ENCODE measurements around the gene NWD2. TPM values are rescaled to one million over a fixed set of nuclear protein-coding genes. Genes with fewer than 3 reads are reported as not detected.
A peak's percentile ranks its signal among the peaks of the same experiment; 100 is the strongest.

Gene NWD2
- total RNA-seq, 1 donor from 2014 or later: not detected

- TF ChIP-seq, protein P1, sequence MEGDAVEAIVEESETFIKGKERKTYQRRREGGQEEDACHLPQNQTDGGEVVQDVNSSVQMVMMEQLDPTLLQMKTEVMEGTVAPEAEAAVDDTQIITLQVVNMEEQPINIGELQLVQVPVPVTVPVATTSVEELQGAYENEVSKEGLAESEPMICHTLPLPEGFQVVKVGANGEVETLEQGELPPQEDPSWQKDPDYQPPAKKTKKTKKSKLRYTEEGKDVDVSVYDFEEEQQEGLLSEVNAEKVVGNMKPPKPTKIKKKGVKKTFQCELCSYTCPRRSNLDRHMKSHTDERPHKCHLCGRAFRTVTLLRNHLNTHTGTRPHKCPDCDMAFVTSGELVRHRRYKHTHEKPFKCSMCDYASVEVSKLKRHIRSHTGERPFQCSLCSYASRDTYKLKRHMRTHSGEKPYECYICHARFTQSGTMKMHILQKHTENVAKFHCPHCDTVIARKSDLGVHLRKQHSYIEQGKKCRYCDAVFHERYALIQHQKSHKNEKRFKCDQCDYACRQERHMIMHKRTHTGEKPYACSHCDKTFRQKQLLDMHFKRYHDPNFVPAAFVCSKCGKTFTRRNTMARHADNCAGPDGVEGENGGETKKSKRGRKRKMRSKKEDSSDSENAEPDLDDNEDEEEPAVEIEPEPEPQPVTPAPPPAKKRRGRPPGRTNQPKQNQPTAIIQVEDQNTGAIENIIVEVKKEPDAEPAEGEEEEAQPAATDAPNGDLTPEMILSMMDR (IDR thresholded peaks at IDR 0.05; ENCODE audit: borderline replicate concordance): no peak
- Histone ChIP-seq H3K27ac (replicated peaks) (no peak overlapping the region), H3K36me3 (no peaks in the 10 kb centered on the region), H3K4me1 (no peaks in the 10 kb centered on the region), H3K9me3 (replicated peaks) (no peaks in the 10 kb centered on the region), H3K4me3 (no peak overlapping the region), H3K27me3 (ENCODE audit: low read depth) (peaks cover 4% of the 10 kb centered on the region)
- intact Hi-C loops (cut with micrococcal nuclease): no loop called here
- DNase-seq: no peak
Observed at GRCh38 chr4:37367901-37368300, 123.4 kb downstream of the NWD2 start.

GRCh38 chr4:37370052-37370451 is 125.5 kb downstream of the NWD2 start:
- no peak overlapping the region for H3K4me3 ChIP-seq
- H3K36me3 ChIP-seq: no peaks in the 10 kb centered on the region
- no peaks in the 10 kb centered on the region for H3K4me1 ChIP-seq
- TF ChIP-seq, protein P1 (IDR thresholded peaks at IDR 0.05; ENCODE audit: borderline replicate concordance): no peak
- peaks cover 9% of the 10 kb centered on the region for H3K27me3 ChIP-seq (ENCODE audit: low read depth)
- H3K27ac ChIP-seq (replicated peaks): no peak overlapping the region
- no peaks in the 10 kb centered on the region for H3K9me3 ChIP-seq (replicated peaks)
- no peak for DNase-seq
- intact Hi-C loops (cut with micrococcal nuclease): no loop called here

- TF ChIP-seq, protein P1 (IDR thresholded peaks at IDR 0.05; ENCODE audit: borderline replicate concordance): no peak
- intact Hi-C loops (cut with micrococcal nuclease): no loop called here
- Histone ChIP-seq H3K4me1 (no peaks in the 10 kb centered on the region), H3K27me3 (ENCODE audit: low read depth) (peaks cover 55% of the 10 kb centered on the region), H3K9me3 (replicated peaks) (no peaks in the 10 kb centered on the region), H3K4me3 (no peak overlapping the region), H3K36me3 (no peaks in the 10 kb centered on the region), H3K27ac (replicated peaks) (no peak overlapping the region)
- no peak for DNase-seq
Observed at GRCh38 chr4:37381040-37381668, 136.6 kb downstream of the NWD2 start.

- no peak overlapping the region for H3K4me3 ChIP-seq
- peaks cover 64% of the 10 kb centered on the region for H3K27me3 ChIP-seq (ENCODE audit: low read depth)
- TF ChIP-seq, protein P1 (IDR thresholded peaks at IDR 0.05; ENCODE audit: borderline replicate concordance): peak; percentile 60
- no peaks in the 10 kb centered on the region for H3K36me3 ChIP-seq
- H3K27ac ChIP-seq (replicated peaks): no peak overlapping the region
- H3K9me3 ChIP-seq (replicated peaks): no peaks in the 10 kb centered on the region
- no peak for DNase-seq
- no peaks in the 10 kb centered on the region for H3K4me1 ChIP-seq
- intact Hi-C loops (cut with micrococcal nuclease): no loop called here
Observed at GRCh38 chr4:37383579-37384229, 139.2 kb downstream of the NWD2 start.

- DNase-seq: no peak
- Histone ChIP-seq H3K27me3 (ENCODE audit: low read depth) (peaks cover 62% of the 10 kb centered on the region), H3K36me3 (no peaks in the 10 kb centered on the region), H3K4me1 (no peaks in the 10 kb centered on the region), H3K27ac (replicated peaks) (no peak overlapping the region), H3K9me3 (replicated peaks) (no peaks in the 10 kb centered on the region), H3K4me3 (no peak overlapping the region)
- intact Hi-C loops (cut with micrococcal nuclease): no loop called here
- TF ChIP-seq, protein P1 (IDR thresholded peaks at IDR 0.05; ENCODE audit: borderline replicate concordance): no peak
Observed at GRCh38 chr4:37385424-37385823, 140.9 kb downstream of the NWD2 start.

Data from left ventricle myocardium inferior (tissue), 1 donor.